IMR-90 (cell line): Measurements from ENCODE around the gene RNFT2. TPM values are rescaled to one million over a fixed set of nuclear protein-coding genes. Genes with fewer than 3 reads are reported as not detected.

Experiments
- ATAC-seq: fragments of 200-7000 bp; cut with Tn5 transposase; 2 replicates; pipeline ENCODE4 v1.9.1; 2020; ENCODE audit warnings: low read depth, mild to moderate bottlenecking, moderate library complexity
- BruUV-seq: library from RNA; stranded (reverse); fragments of 400-500 nt; replicated peaks from 2 replicates; lab custom pipeline; 2021; lab: Mats Ljungman, UMichigan
- CTCF ChIA-PET: fragments of 300-600 bp; formaldehyde crosslinking; extraction: SDS; loops from one replicate; lab custom pipeline; 2021; ENCODE audit warnings: antibody characterized with exemption; lab: Yijun Ruan, JAX
- POLR2A ChIA-PET: fragments of 300-600 bp; sonication (Branson Sonifier 250); formaldehyde crosslinking; loops from one replicate; lab custom pipeline; 2022; ENCODE audit warnings: antibody characterized with exemption; ENCODE audit not compliant: unreplicated experiment; lab: Charles Lee
- DNase-seq: peaks from one replicate; pipeline ENCODE4 v3.0.0; 2013
- H2AFZ ChIP-seq: replicated peaks from 2 replicates; pipeline ENCODE3; 2013; ENCODE audit warnings: low read length, mild to moderate bottlenecking; ENCODE audit not compliant: poor library complexity
- H2AK5ac ChIP-seq: 2 replicates; pipeline ENCODE4 v1.6.1; 2013; ENCODE audit warnings: low read depth, low read length, inconsistent platforms
- H2AK9ac ChIP-seq: replicated peaks from 2 replicates; pipeline ENCODE3; 2013; ENCODE audit warnings: mild to moderate bottlenecking, low read depth, low read length, moderate library complexity; ENCODE audit not compliant: poor library complexity
- H2BK120ac ChIP-seq: 2 replicates; pipeline ENCODE4 v1.6.1; 2013; ENCODE audit warnings: low read depth, low read length, inconsistent platforms
- H2BK15ac ChIP-seq: 3 replicates; pipeline ENCODE4 v1.6.1; 2013; ENCODE audit warnings: low read depth, low read length, inconsistent platforms
- H2BK20ac ChIP-seq: 2 replicates; pipeline ENCODE4 v1.6.1; 2013; ENCODE audit warnings: low read depth, mild to moderate bottlenecking, inconsistent platforms, low read length, moderate library complexity
- H2BK5ac ChIP-seq: 2 replicates; pipeline ENCODE4 v1.6.1; 2013; ENCODE audit warnings: mild to moderate bottlenecking, low read depth, low read length, inconsistent platforms; ENCODE audit not compliant: poor library complexity, severe bottlenecking
- H3K14ac ChIP-seq: replicated peaks from 2 replicates; pipeline ENCODE4 v1.6.1; 2013; ENCODE audit warnings: low read depth, low read length, inconsistent platforms
- H3K18ac ChIP-seq: 2 replicates; pipeline ENCODE4 v1.6.1; 2013; ENCODE audit warnings: low read depth, low read length, control low read depth
- H3K23ac ChIP-seq: 2 replicates; pipeline ENCODE4 v1.6.1; 2013; ENCODE audit warnings: low read depth, low read length, inconsistent platforms
- H3K27ac ChIP-seq: 2 replicates; pipeline ENCODE4 v1.5.1; 2013; ENCODE audit warnings: mild to moderate bottlenecking, control low read depth, low read length; ENCODE audit not compliant: insufficient read depth
- H3K27me3 ChIP-seq: 2 replicates; pipeline ENCODE4 v1.6.1; 2013; ENCODE audit warnings: low read length; ENCODE audit not compliant: control insufficient read depth, insufficient read depth
- H3K36me3 ChIP-seq: 2 replicates; pipeline ENCODE4 v1.6.1; 2013; ENCODE audit warnings: low read length, mixed read lengths; ENCODE audit not compliant: control insufficient read depth, insufficient read depth
- H3K4ac ChIP-seq: 2 replicates; pipeline ENCODE4 v1.6.1; 2013; ENCODE audit warnings: low read depth, low read length, inconsistent platforms
- H3K4me1 ChIP-seq: 2 replicates; pipeline ENCODE4 v1.6.1; 2013; ENCODE audit warnings: low read length, mixed read lengths; ENCODE audit not compliant: control insufficient read depth, insufficient read depth
- H3K4me2 ChIP-seq: 2 replicates; pipeline ENCODE4 v1.6.1; 2013; ENCODE audit warnings: low read depth, mild to moderate bottlenecking, control low read depth, low read length, moderate library complexity
- H3K4me3 ChIP-seq: 2 replicates; pipeline ENCODE4 v1.5.1; 2013; ENCODE audit warnings: low read depth, mild to moderate bottlenecking, control low read depth, low read length, moderate library complexity; ENCODE audit not compliant: insufficient read depth
- H3K56ac ChIP-seq: 2 replicates; pipeline ENCODE4 v1.6.1; 2013; ENCODE audit warnings: low read length, inconsistent platforms; ENCODE audit not compliant: insufficient read depth; ENCODE audit errors: extremely low read depth
- H3K79me1 ChIP-seq, 2 experiments: 2 replicates each; pipeline ENCODE4 v1.6.1; 2013; ENCODE audit warnings: low read length in 2 of 2, inconsistent platforms in 1 of 2, low read depth in 1 of 2
- H3K9ac ChIP-seq: 2 replicates; pipeline ENCODE4 v1.6.1; 2013; ENCODE audit warnings: low read depth, low read length, control low read depth
- H3K9me1 ChIP-seq: 2 replicates; pipeline ENCODE4 v1.6.1; 2013; ENCODE audit warnings: low read length, inconsistent platforms; ENCODE audit not compliant: insufficient read depth
- H3K9me3 ChIP-seq: 2 replicates; pipeline ENCODE4 v1.6.1; 2013; ENCODE audit warnings: low read length; ENCODE audit not compliant: control insufficient read depth, insufficient read depth
- H4K20me1 ChIP-seq: 2 replicates; pipeline ENCODE4 v1.6.1; 2013; ENCODE audit warnings: low read length, inconsistent platforms; ENCODE audit not compliant: insufficient read depth
- H4K5ac ChIP-seq: 2 replicates; pipeline ENCODE4 v1.6.1; 2013; ENCODE audit warnings: mild to moderate bottlenecking, low read depth, low read length, control low read depth
- H4K8ac ChIP-seq, 2 experiments: 2 replicates each; pipeline ENCODE4 v1.6.1; 2013; ENCODE audit warnings: low read depth in 2 of 2, low read length in 2 of 2, control low read depth in 1 of 2, inconsistent platforms in 1 of 2
- H4K91ac ChIP-seq: 2 replicates; pipeline ENCODE4 v1.6.1; 2013; ENCODE audit warnings: low read depth, low read length, inconsistent platforms; ENCODE audit not compliant: insufficient read depth
- POLR2A ChIP-seq: IDR thresholded peaks from 2 replicates; pipeline ENCODE4 v1.6.1; 2012; ENCODE audit warnings: mild to moderate bottlenecking, low read depth, low read length
- WGBS, 2 experiments: methylation state at CpG; one replicate each; pipeline versions ENCODE4 v1.1.5 to v1.1.7; 2013; ENCODE audit warnings: missing lambda C conversion rate in 2 of 2; ENCODE audit not compliant: insufficient read length in 1 of 2; ENCODE audit errors: extremely low coverage in 2 of 2; 5-methylcytosine and 5-hydroxymethylcytosine counted together
- dilution Hi-C: fragments of 300-500 bp; cut with HindIII; formaldehyde crosslinking; loops from one replicate; pipeline ENCODE4 v1.14.3; 2018; ENCODE audit warnings: low sequenced_read_pairs; ENCODE audit not compliant: unreplicated experiment
- in situ Hi-C: fragments of 300-500 bp; cut with MboI; formaldehyde crosslinking; loops from 3 replicates; pipeline ENCODE4 v1.14.3; 2019; ENCODE audit warnings: low sequenced_read_pairs, inconsistent platforms, mixed read lengths
- intact Hi-C: fragments of 100-400 bp; cut with micrococcal nuclease; formaldehyde crosslinking; loops from 2 replicates; pipeline ENCODE4 v1.10.0; 2022
- microRNA-seq, 2 experiments: library from miRNA; stranded (forward) in 1 of 2; unstranded in 1 of 2; fragments of 10-50 nt in 1 of 2; fragments of <30 nt in 1 of 2; gene quantifications in 1 of 2; microRNA quantifications in 1 of 2; one replicate each; pipeline versions ENCODE3 to v1.1.0; 2013 to 2020; ENCODE audit not compliant: insufficient read depth in 1 of 2, insufficient read length in 1 of 2, unreplicated experiment in 1 of 2
- polyA plus RNA-seq, 3 experiments: library from polyadenylated mRNA; depleted of rRNA; stranded (reverse); fragments of >200 nt; gene quantifications; 2 replicates each; pipeline ENCODE4 v1.2.3, GENCODE V29; 2012; ENCODE audit warnings: low replicate concordance in 1 of 3
- small RNA-seq, 5 experiments: library from RNA; depleted of rRNA; stranded (forward); fragments of <200 nt; gene quantifications; one replicate each; pipeline ENCODE3, GENCODE V24; 2012
- total RNA-seq: library from RNA; depleted of rRNA; stranded (reverse); fragments of >200 nt; gene quantifications from 2 replicates; pipeline ENCODE4 v1.2.3, GENCODE V29; 2012; rRNA removed

The RNFT2 gene
- total and polyA plus RNA-seq, 2 of the 4 experiments (the other 2 are of a cell fraction): 1.6 to 2.3 TPM

DNA sequence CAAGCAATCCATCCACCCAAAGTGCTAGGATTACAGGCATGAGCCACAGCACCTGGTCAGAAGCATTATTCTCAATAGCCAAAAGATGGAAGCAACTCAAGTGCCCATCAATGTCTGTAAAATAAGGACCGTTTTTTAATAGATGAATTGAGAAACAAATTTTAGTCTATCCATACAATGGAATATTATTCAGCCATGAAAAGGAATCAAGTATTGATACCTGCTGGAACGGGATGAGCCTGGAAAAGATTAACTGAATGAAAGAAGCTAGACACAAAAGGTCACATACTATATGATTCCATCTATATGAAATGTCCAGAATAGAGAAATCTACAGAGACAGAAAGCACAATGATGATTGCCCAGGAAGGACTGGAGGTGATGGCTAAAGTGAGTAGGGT is 163.5 kb downstream of the RNFT2 start:
- no peak overlapping the region for H4K5ac ChIP-seq
- BruUV-seq: no TSS peak
- H3K9me1 ChIP-seq: no peaks in the 10 kb centered on the region
- in situ Hi-C loops: no loop called here
- no peak overlapping the region for H3K4me3 ChIP-seq
- H3K79me1 ChIP-seq: no peaks in the 10 kb centered on the region
- DNase-seq: no peak
- no CpG with 5 or more reads among the region's 2 CpGs for WGBS, 2 experiments
- ChIA-PET CTCF (interaction anchor here (0.6 kb wide), 1 partner anchor 137 kb away, joined by 5 read pairs; no protein-coding TSS in a partner anchor), POLR2A (no interaction called here)
- no peak overlapping the region for H2AK5ac ChIP-seq
- H2AFZ ChIP-seq: no peak overlapping the region
- no peak overlapping the region for H3K56ac ChIP-seq
- H4K91ac ChIP-seq: no peak overlapping the region
- no peak overlapping the region for H3K27ac ChIP-seq
- no peaks in the 10 kb centered on the region for H3K36me3 ChIP-seq
- H4K8ac ChIP-seq: no peak overlapping the region
- no peak overlapping the region for H3K9ac ChIP-seq
- TF ChIP-seq POLR2A: no peak
- H3K4ac ChIP-seq: no peak overlapping the region
- no peak overlapping the region for H2BK120ac ChIP-seq
- H2BK15ac ChIP-seq: no peak overlapping the region
- H3K14ac ChIP-seq: no peak overlapping the region
- peaks cover 17% of the 10 kb centered on the region for H3K27me3 ChIP-seq
- H3K23ac ChIP-seq: no peak overlapping the region
- dilution Hi-C loops: no loop called here
- no peak overlapping the region for H3K18ac ChIP-seq
- H3K4me2 ChIP-seq: no peak overlapping the region
- no peak overlapping the region for H2BK20ac ChIP-seq
- H3K9me3 ChIP-seq: no peaks in the 10 kb centered on the region
- H2AK9ac ChIP-seq: no peak overlapping the region
- H3K4me1 ChIP-seq: no peaks in the 10 kb centered on the region
- no peak for ATAC-seq
- no peaks in the 10 kb centered on the region for H4K20me1 ChIP-seq
- intact Hi-C loops: no loop called here
- no peak overlapping the region for H2BK5ac ChIP-seq

Small RNA genes within 50 kb of the gene (microRNA-seq; reads per million reads assigned to microRNA genes)
- not detected for gene RNU6-558P (ENCODE audit: insufficient read depth, insufficient read length)

Small RNA genes within 50 kb of the gene (small RNA-seq; reads per million reads assigned to genes)
- 0 reads per million in 5 experiments for gene RNU6-558P

Other genes starting within 250 kb of the RNFT2 start
- gene MAP1LC3B2, start 178.9 kb upstream of the RNFT2 start, total RNA-seq: 0.28 TPM in 1 of 2 replicates, not detected in the other
- 1.4 TPM in 2 replicates for gene MAP1LC3B2, start 178.9 kb upstream of the RNFT2 start, polyA plus RNA-seq (2012; rRNA removed)
- 14.0 and 16.4 TPM in 2 replicates for gene SPRING1, start 246 bp upstream of the RNFT2 start, total RNA-seq
- 12.4 and 16.7 TPM in 2 replicates for gene SPRING1, start 246 bp upstream of the RNFT2 start, polyA plus RNA-seq (2012; rRNA removed)
- not detected in 2 replicates for gene HRK, start 143.1 kb downstream of the RNFT2 start, total RNA-seq
- not detected in 2 replicates for gene HRK, start 143.1 kb downstream of the RNFT2 start, polyA plus RNA-seq (2012; rRNA removed)
- 23.6 and 25.8 TPM in 2 replicates for gene FBXW8, start 172.6 kb downstream of the RNFT2 start, total RNA-seq
- 18.6 and 20.3 TPM in 2 replicates for gene FBXW8, start 172.6 kb downstream of the RNFT2 start, polyA plus RNA-seq (2012; rRNA removed)